Dedifferentiated amniotic fluid mesenchymal stem cell (primary cell): ENCODE results near the gene CWC22.
A peak's percentile ranks its signal among the peaks of the same experiment; 100 is the strongest.
"Not testable (repeated sequence)": the region's sequence is repeated elsewhere in the genome, so short reads cannot be mapped to it uniquely, and the experiment has no call there.

Experiments used
- DNase-seq: peaks from one replicate; pipeline ENCODE4 v3.0.0-alpha.2; 2016; ENCODE audit errors: extremely low spot score

Gene CWC22

GRCh38 chr2:180003073-180003472, 4.0 kb downstream of the CWC22 start:
- DNase-seq, result no peak

GRCh38 chr2:180002198-180002770, 4.8 kb downstream of the CWC22 start:
- DNase-seq, result no peak

GRCh38 chr2:180001726-180002125, 5.4 kb downstream of the CWC22 start:
- DNase-seq, result no peak

- DNase-seq, result no peak
Observed at GRCh38 chr2:180000434-180000833, 6.7 kb downstream of the CWC22 start.

GRCh38 chr2:179999000-179999399, 8.1 kb downstream of the CWC22 start:
- no peak for DNase-seq

GRCh38 chr2:179995741-179996515, 11.2 kb downstream of the CWC22 start:
- DNase-seq, result no peak

- DNase-seq, result no peak
Observed at GRCh38 chr2:179991344-179991743, 15.8 kb downstream of the CWC22 start.

GRCh38 chr2:179990676-179991317, 16.3 kb downstream of the CWC22 start:
- no peak for DNase-seq

GRCh38 chr2:179987916-179988315, 19.2 kb downstream of the CWC22 start:
- DNase-seq, result no peak

GRCh38 chr2:179985163-179985820, 21.8 kb downstream of the CWC22 start:
- no peak for DNase-seq

- DNase-seq, result no peak
Observed at GRCh38 chr2:179983250-179983932, 23.7 kb downstream of the CWC22 start.

GRCh38 chr2:179981085-179981484, 26.0 kb downstream of the CWC22 start:
- peak; percentile 43 for DNase-seq

- peak; percentile 84 for DNase-seq
Observed at GRCh38 chr2:179974761-179975160, 32.3 kb downstream of the CWC22 start.

GRCh38 chr2:179966778-179967394, 40.2 kb downstream of the CWC22 start:
- DNase-seq, result no peak

GRCh38 chr2:179965291-179966258, 41.5 kb downstream of the CWC22 start:
- DNase-seq, result no peak

- peak; percentile 52 for DNase-seq
Observed at GRCh38 chr2:179963626-179964025, 43.5 kb downstream of the CWC22 start.

GRCh38 chr2:179958251-179958650, 48.8 kb downstream of the CWC22 start:
- not testable (repeated sequence) for DNase-seq

GRCh38 chr2:179954026-179954425, 53.1 kb downstream of the CWC22 start:
- DNase-seq, result no peak

- no peak for DNase-seq
Observed at GRCh38 chr2:179953359-179953758, 53.7 kb downstream of the CWC22 start.

- no peak for DNase-seq
Observed at GRCh38 chr2:179952658-179953057, 54.4 kb downstream of the CWC22 start.
